ENCODE results near the gene CDK8. TPM values are rescaled to one million over a fixed set of nuclear protein-coding genes. Genes with fewer than 3 reads are reported as not detected.

CDK8 gene
- total and polyA plus RNA-seq, 10 of the 15 experiments (the other 5 are each of a cell fraction or from before 2014, with no cell fraction given), result 8.6 to 23.5 (median 12.5) TPM

DNA sequence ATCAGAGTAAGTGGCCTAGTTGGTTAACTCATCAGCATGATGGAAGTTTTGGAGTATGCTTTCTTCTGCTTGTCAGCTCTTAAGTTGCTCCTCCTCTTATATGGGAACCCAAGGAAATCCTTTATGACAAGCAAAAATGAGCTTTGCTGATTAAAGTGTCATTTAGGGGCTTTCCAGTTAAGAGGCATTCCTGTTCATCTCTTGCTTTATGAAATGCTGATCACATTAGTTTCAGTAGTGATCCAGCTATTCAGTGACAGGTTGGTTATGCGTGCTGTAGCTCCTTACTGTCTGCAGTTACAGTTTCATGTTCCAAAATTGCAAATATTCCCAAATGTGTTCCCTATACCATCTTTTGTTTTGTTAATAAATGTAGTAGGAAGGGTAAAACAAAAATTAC is 146.6 kb downstream of the CDK8 start:
- ChIA-PET POLR2A (no interaction called here), SMC1A (ENCODE audit: uncharacterized antibody, unreplicated experiment) (interaction anchor here (1.1 to 1.3 kb wide), 2 partner anchors 9 to 10 kb away, joined by 3 to 5 read pairs; no protein-coding TSS in a partner anchor), RAD21 (ENCODE audit: unreplicated experiment) (no interaction called here), CTCF (interaction anchor here (0.7 to 1.7 kb wide), 3 partner anchors 215 to 1218 kb away, joined by 3 to 6 read pairs (median 3); no protein-coding TSS in a partner anchor)
- H3K4me1 ChIP-seq (ENCODE audit: control insufficient read depth, insufficient read depth, low read length), result no peaks in the 10 kb centered on the region
- no peaks in the 10 kb centered on the region for H3K27me3 ChIP-seq (replicated peaks in 1 of 2; ENCODE audit: control insufficient read depth in 2 of 2, insufficient read depth in 2 of 2, low read length in 1 of 2)
- intact Hi-C loops (cut with micrococcal nuclease; ENCODE audit: unreplicated experiment) (loop anchor here (10.0 kb wide), 1 partner anchor 216 kb away; no protein-coding TSS in a partner anchor), in situ Hi-C loops (cut with MboI) (no loop called here)
- no peaks in the 10 kb centered on the region for H3K9me3 ChIP-seq (replicated peaks; ENCODE audit: control insufficient read depth, insufficient read depth, low read length)
- ATAC-seq (peak; percentile 19; the same call in 1 of the 3 replicates), DNase-seq (ENCODE audit: low read depth, low spot score) (no peak), FAIRE-seq (no peak)
- no peaks in the 10 kb centered on the region for H3K79me2 ChIP-seq (ENCODE audit: control insufficient read depth, insufficient read depth, low read length)
- H4K20me1 ChIP-seq (ENCODE audit: control insufficient read depth, insufficient read depth), result no peaks in the 10 kb centered on the region
- H3K4me3 ChIP-seq, result no peak overlapping the region
- no peak overlapping the region for H2AFZ ChIP-seq (ENCODE audit: control insufficient read depth, low read depth, low read length)
- no peak overlapping the region for H3K9ac ChIP-seq (ENCODE audit: control insufficient read depth, insufficient read depth, low read length)
- 95% methylated on average over 1 of the region's 1 CpG for WGBS (ENCODE audit: insufficient coverage, insufficient replicate concordance, low lambda C conversion rate, missing lambda C conversion rate)
- BruUV-seq (replicated peaks), result no TSS peak
- peaks cover 3 to 9% of the 10 kb centered on the region in 2 experiments; a peak in 2 of 4 replicates for H3K36me3 ChIP-seq (ENCODE audit: control insufficient read depth in 2 of 2, insufficient read depth in 2 of 2, low read length in 1 of 2)
- no peak overlapping the region for H3K4me2 ChIP-seq (ENCODE audit: control insufficient read depth, insufficient read depth)
- no peak for TF ChIP-seq SMAD5 (IDR thresholded peaks at IDR 0.05; ENCODE audit: low read depth)
- no peak for TF ChIP-seq BRCA1 (IDR thresholded peaks at IDR 0.05; ENCODE audit: low read depth, low read length)
- TF ChIP-seq, protein P1, sequence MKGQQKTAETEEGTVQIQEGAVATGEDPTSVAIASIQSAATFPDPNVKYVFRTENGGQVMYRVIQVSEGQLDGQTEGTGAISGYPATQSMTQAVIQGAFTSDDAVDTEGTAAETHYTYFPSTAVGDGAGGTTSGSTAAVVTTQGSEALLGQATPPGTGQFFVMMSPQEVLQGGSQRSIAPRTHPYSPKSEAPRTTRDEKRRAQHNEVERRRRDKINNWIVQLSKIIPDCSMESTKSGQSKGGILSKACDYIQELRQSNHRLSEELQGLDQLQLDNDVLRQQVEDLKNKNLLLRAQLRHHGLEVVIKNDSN (IDR thresholded peaks at IDR 0.05; ENCODE audit: borderline replicate concordance, extremely low read length, insufficient read depth, low read depth, low read length), result no peak
- no peak for TF ChIP-seq ZNF274 (IDR thresholded peaks at IDR 0.05; ENCODE audit: insufficient read depth, insufficient read length)
- no peak for TF ChIP-seq ZNF24 (IDR thresholded peaks at IDR 0.05)
- no peak for TF ChIP-seq KAT2A (conservative IDR thresholded peaks at IDR 0.05; ENCODE audit: control insufficient read depth, low read depth, low read length)
- TF ChIP-seq CEBPB (IDR thresholded peaks at IDR 0.05; ENCODE audit: borderline replicate concordance in 1 of 2, low read depth in 2 of 2, low read length in 2 of 2), result no peak
- no peak for TF ChIP-seq RAD51 (IDR thresholded peaks at IDR 0.05)
- H3K27ac ChIP-seq (ENCODE audit: control insufficient read depth, insufficient read depth), result no peak overlapping the region

Measured in GM12878 (cell line).